ENCODE data around the gene TMEM259. TPM values are rescaled to one million over a fixed set of nuclear protein-coding genes. Genes with fewer than 3 reads are reported as not detected.

Gene TMEM259
- total and polyA plus RNA-seq, 2 of the 13 experiments (the other 11 are each of a cell fraction or from before 2014, with no cell fraction given): 64.7 to 164 TPM

GRCh38 chr19:1061987-1062386 is 41.1 kb upstream of the TMEM259 start:
- peak in 1 of 2 experiments; percentile 17; a peak in 1 of 4 replicates for TF ChIP-seq POLR2A (IDR thresholded peaks at IDR 0.05; ENCODE audit: insufficient read depth in 1 of 2, low read depth in 2 of 2, low read length in 2 of 2)
- TF ChIP-seq KLF12 (CRISPR knock-in tag; IDR thresholded peaks at IDR 0.05; ENCODE audit: borderline replicate concordance): no peak
- peak; percentile 55; the same call in 1 of the 2 replicates for TF ChIP-seq RBFOX2 (IDR thresholded peaks at IDR 0.05; ENCODE audit: low read depth, low read length)
- TF ChIP-seq, protein P1, sequence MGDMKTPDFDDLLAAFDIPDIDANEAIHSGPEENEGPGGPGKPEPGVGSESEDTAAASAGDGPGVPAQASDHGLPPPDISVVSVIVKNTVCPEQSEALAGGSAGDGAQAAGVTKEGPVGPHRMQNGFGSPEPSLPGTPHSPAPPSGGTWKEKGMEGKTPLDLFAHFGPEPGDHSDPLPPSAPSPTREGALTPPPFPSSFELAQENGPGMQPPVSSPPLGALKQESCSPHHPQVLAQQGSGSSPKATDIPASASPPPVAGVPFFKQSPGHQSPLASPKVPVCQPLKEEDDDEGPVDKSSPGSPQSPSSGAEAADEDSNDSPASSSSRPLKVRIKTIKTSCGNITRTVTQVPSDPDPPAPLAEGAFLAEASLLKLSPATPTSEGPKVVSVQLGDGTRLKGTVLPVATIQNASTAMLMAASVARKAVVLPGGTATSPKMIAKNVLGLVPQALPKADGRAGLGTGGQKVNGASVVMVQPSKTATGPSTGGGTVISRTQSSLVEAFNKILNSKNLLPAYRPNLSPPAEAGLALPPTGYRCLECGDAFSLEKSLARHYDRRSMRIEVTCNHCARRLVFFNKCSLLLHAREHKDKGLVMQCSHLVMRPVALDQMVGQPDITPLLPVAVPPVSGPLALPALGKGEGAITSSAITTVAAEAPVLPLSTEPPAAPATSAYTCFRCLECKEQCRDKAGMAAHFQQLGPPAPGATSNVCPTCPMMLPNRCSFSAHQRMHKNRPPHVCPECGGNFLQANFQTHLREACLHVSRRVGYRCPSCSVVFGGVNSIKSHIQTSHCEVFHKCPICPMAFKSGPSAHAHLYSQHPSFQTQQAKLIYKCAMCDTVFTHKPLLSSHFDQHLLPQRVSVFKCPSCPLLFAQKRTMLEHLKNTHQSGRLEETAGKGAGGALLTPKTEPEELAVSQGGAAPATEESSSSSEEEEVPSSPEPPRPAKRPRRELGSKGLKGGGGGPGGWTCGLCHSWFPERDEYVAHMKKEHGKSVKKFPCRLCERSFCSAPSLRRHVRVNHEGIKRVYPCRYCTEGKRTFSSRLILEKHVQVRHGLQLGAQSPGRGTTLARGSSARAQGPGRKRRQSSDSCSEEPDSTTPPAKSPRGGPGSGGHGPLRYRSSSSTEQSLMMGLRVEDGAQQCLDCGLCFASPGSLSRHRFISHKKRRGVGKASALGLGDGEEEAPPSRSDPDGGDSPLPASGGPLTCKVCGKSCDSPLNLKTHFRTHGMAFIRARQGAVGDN (CRISPR knock-in tag; IDR thresholded peaks at IDR 0.05): 0 out of 2 replicates have a peak, but pooled peaks have one; percentile 16
- no peak for TF ChIP-seq IRF9 (CRISPR knock-in tag; IDR thresholded peaks at IDR 0.05; ENCODE audit: borderline replicate concordance)
- Histone ChIP-seq H4K20me1 (ENCODE audit: insufficient read depth, low read length) (no peaks in the 10 kb centered on the region), H3K9me3 (ENCODE audit: low read length) (no peaks in the 10 kb centered on the region), H3K9ac (ENCODE audit: insufficient read depth, low read depth, low read length) (no peak overlapping the region), H3K79me2 (ENCODE audit: insufficient read depth, low read length) (no peaks in the 10 kb centered on the region), H3K27me3 (ENCODE audit: control insufficient read depth in 1 of 2, insufficient read depth in 2 of 2, low read length in 2 of 2) (no peaks in the 10 kb centered on the region; a peak in 1 of 5 replicates), H3K27ac (ENCODE audit: extremely low read length, insufficient read depth, low read length) (no peak overlapping the region), H2AFZ (ENCODE audit: low read length) (no peak overlapping the region), H3K4me3 (replicated peaks in 1 of 3; ENCODE audit: insufficient read depth in 1 of 3, low read depth in 2 of 3, low read length in 3 of 3) (no peak overlapping the region), H3K4me2 (ENCODE audit: low read depth, low read length) (no peak overlapping the region), H3K36me3 (replicated peaks in 1 of 2; ENCODE audit: control insufficient read depth in 1 of 2, insufficient read depth in 2 of 2, low read length in 2 of 2) (peaks cover 5 to 8% of the 10 kb centered on the region in 2 experiments; a peak in 3 of 5 replicates), H3K4me1 (ENCODE audit: insufficient read depth, low read length) (peaks cover 29% of the 10 kb centered on the region)
- CTCF ChIA-PET (ENCODE audit: low intra/inter-chr PET ratio, low total read pairs): no interaction called here
- WGBS (ENCODE audit: low lambda C conversion rate): 100% methylated on average over 11 of the region's 20 CpGs
- intact Hi-C loops (cut with micrococcal nuclease; ENCODE audit: unreplicated experiment): no loop called here
- POLR2A ChIA-PET: no interaction called here
- in situ Hi-C loops (cut with HindIII; ENCODE audit: extremely low pct_ligation_motif_present, low pct_unique_long_range_greater_than_20kb): no loop called here
- ATAC-seq (no peak), FAIRE-seq (no peak), DNase-seq (ENCODE audit: low spot score) (no peak)
- BruUV-seq (replicated peaks): no TSS peak

All from HepG2 (cell line).